Colonic mucosa (tissue), 2 donors: ENCODE data around the gene ISM1. TPM values are rescaled to one million over a fixed set of nuclear protein-coding genes. Genes with fewer than 3 reads are reported as not detected.

Experiments used
- total RNA-seq, 2 donors: library from RNA; stranded (reverse); fragmentation: NEBNext Ultra II Directional in 1 of 2; extraction: Animal tissue kit (Norgen Biotek cat#: 25700) in 1 of 2; gene quantifications; one replicate each; pipeline ENCODE4 v1.2.1, GENCODE V29; 2021
- donor health status: DM: no; HTN: no; CAD: no.
- donor health status: DM: no; HTN: no; CAD: no.

ISM1 gene
- total RNA-seq, 2 donors from 2014 or later = 0.42 TPM; not detected in 1

Other genes with a start within 250 kb of the ISM1 start
- gene SPTLC3, start 212.3 kb upstream of the ISM1 start, total RNA-seq = 10 to 100 TPM in 1 of 2 donors, 1 to 10 TPM in 1; 7.0 to 12.5 TPM